RWPE1 (cell line): Measurements from ENCODE around the gene MOV10.

Experiments used
- CTCF ChIA-PET: fragments of 350-600 bp; sonication (Branson Sonifier 250); formaldehyde crosslinking; extraction: SDS; loops from one replicate; lab custom pipeline; 2021; lab: Yijun Ruan, JAX
- POLR2A ChIA-PET: fragments of 400-600 bp; formaldehyde crosslinking; extraction: SDS; loops from one replicate; lab custom pipeline; 2020; ENCODE audit warnings: antibody characterized with exemption; ENCODE audit not compliant: low non-redundant PET; lab: Yijun Ruan, JAX
- DNase-seq: peaks from one replicate; pipeline ENCODE4 v3.0.0; 2012; ENCODE audit warnings: low spot score
- H3K27ac ChIP-seq: fragments of 450-650 bp; 2 replicates; pipeline ENCODE4 v1.5.1; 2017
- TF ChIP-seq, protein P1 (sequence below): fragments of 450-650 bp; conservative IDR thresholded peaks from 2 replicates; pipeline ENCODE4 v1.5.1; 2017; ENCODE audit warnings: low read depth, mild to moderate bottlenecking

The MOV10 gene

DNA sequence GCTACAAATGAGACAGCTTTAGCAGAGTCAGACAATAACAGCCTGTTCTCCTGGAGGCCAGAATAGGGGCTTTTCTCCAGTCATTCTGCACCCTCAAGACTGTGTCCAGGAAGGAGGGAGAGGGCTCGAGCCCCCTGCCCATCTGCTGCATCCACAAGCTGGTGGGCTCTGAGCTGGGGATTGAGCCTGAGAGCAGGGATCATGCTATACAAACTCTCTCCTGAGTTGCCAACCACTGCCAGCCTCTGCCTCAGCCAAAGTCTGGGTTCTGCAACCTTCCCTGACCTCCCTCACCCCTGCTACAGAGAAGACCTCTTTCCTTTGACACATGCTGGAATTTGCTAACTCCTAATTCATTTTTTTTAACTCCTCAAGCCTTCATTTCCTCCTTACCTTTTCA, 55.5 kb downstream of the MOV10 start:
- TF ChIP-seq, protein P1, sequence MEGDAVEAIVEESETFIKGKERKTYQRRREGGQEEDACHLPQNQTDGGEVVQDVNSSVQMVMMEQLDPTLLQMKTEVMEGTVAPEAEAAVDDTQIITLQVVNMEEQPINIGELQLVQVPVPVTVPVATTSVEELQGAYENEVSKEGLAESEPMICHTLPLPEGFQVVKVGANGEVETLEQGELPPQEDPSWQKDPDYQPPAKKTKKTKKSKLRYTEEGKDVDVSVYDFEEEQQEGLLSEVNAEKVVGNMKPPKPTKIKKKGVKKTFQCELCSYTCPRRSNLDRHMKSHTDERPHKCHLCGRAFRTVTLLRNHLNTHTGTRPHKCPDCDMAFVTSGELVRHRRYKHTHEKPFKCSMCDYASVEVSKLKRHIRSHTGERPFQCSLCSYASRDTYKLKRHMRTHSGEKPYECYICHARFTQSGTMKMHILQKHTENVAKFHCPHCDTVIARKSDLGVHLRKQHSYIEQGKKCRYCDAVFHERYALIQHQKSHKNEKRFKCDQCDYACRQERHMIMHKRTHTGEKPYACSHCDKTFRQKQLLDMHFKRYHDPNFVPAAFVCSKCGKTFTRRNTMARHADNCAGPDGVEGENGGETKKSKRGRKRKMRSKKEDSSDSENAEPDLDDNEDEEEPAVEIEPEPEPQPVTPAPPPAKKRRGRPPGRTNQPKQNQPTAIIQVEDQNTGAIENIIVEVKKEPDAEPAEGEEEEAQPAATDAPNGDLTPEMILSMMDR, result no peak
- CTCF ChIA-PET, result interaction anchor here (0.6 to 2.6 kb wide), 5 partner anchors 11 to 223 kb away, joined by 3 to 14 read pairs (median 4); a partner anchor contains a TSS
- H3K27ac ChIP-seq, result no peak overlapping the region
- DNase-seq, result no peak
- POLR2A ChIA-PET, result no interaction called here

DNA sequence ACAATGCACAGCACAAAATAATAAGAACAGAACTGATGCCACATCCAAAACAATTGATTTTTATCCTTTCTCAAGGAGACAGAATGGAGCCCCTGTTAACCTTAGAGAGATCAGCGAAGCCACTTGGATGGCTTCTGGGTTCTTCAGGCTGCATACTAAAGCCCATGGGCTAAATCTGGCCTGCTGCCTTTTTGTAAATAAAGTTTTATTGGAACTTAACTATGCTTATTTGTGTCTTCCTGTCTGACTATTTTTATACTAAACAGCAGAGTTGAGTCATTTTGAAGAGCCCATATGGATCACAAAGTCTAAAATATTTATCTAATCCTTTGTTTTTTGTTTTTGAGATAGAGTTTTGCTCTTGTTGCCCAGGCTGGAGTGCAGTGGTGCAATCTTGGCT, 57.0 kb downstream of the MOV10 start:
- POLR2A ChIA-PET, result no interaction called here
- H3K27ac ChIP-seq, result no peak overlapping the region
- DNase-seq, result no peak
- TF ChIP-seq, protein P1, result no peak
- CTCF ChIA-PET, result interaction anchor here (2.6 kb wide), 1 partner anchor 13 kb away, joined by 14 read pairs; a partner anchor contains a TSS

DNA sequence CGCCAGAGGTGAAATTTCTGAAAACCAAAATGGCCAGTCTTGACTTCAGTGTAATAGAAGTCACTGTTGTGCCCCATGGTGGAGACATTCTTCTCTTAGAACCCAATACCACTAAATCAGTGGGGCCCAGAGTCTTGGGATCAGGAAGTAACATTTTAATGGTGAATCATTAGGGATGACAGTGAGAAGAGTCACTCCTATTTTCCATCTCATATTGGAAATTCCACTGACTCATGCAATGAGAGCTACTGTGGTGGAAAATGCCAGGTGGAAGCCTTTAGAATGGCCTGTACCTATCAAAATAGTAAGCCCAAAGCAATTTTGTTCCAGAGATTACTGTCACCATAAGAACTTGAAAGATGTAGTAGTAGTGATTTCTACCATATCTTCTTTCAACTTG, 61.3 kb downstream of the MOV10 start:
- DNase-seq, result peak; percentile 91

DNA sequence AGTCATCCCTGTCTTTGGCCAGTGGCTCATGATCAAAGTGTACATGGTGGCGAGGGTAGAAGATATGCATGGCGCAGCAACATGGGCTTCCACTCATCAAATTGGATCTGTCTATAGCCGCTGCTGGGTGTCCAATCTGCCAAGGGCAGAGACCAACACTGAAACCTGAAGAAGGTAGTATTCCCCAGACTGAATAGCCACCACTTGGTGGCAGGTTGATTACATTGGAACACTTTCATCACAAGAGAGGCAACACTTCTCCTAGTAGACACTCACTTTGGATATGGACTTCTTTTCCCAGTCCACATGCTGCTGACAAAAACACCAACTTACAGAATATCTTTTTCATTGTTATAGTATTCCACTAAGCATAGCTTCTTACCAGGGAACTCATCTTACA, 63.1 kb downstream of the MOV10 start:
- ChIA-PET CTCF (no interaction called here), POLR2A (no interaction called here)
- DNase-seq, result no peak
- H3K27ac ChIP-seq, result no peak overlapping the region
- TF ChIP-seq, protein P1, result no peak

More for the DNA sequence above, 61.3 kb downstream of the MOV10 start:
- ChIA-PET CTCF (no interaction called here), POLR2A (no interaction called here)
- TF ChIP-seq, protein P1, result no peak
- H3K27ac ChIP-seq, result no peak overlapping the region

DNA sequence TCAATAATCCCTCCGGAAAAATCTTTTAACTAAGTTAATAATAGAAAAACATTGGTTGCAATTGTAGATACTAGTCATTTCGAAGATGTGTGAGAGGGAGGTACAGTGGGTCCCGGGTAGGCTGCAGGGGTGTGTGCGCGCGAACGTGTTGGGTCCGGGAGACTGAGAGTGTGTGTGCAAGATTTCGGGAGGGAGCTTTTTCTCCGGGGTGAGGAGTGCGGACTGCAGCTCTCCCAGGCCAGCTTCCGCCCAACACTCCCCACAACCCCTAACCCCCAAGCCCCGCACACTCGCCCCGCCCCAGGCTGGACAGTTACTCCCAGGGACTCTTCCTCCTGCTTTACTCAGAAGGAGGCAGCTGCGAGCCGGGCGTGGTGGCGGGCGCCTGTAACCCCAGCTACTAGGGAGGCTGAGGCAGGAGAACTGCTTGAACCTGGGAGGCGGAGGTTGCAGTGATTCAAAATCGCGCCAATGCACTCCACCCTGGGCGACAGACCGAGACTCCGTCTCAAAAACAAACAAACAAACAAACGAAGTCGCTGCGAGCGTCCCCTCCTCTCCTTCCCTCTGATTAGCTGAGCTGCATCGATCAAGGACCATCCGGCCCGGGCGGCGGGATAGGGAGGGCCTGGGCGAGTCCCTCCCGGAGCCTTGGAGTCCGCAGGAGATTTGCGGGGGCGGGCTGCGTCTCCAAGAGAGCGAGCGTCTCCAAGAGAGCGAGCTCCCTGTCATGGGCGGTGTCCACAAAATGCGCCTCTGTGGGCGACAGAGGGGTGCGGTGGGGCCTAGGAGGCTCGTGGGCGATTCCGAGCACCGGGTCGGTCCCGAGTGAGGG, 68.9 kb downstream of the MOV10 start:
- no peak overlapping the region for H3K27ac ChIP-seq
- CTCF ChIA-PET, result interaction anchor here (0.7 to 1.7 kb wide), 5 partner anchors 15 to 36 kb away, joined by 3 to 14 read pairs (median 4); a partner anchor contains a TSS
- no peak for DNase-seq
- TF ChIP-seq, protein P1, result no peak
- POLR2A ChIA-PET, result no interaction called here

DNA sequence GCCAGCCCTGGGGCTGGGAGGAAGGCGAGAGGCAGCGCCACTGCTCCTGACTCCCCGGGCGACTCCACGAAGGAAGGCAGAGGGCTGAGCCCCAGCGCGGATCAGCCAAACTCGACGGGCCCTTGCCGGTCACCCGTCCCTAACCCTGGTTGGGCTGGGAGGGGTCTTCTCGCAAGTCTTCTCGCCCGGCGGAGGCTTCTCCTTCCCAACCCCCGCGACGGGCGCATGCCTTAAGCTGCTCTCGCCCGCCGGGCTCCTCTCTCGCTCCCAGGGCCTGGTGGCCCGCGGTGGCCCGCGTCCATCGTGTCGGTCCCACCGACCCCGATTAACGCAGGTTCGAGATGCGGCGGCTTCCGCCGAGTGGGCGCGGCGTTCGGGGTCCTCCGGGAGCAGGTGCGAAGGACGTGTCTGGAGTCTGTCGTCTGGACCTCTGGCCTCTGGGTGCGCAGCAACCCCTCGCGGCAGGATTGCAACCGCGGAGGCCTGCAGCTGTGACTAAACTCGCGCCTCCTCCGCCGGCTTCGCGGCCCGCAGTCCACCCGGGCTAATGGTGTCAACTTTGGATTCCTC, 69.6 kb downstream of the MOV10 start:
- DNase-seq, result no peak
- ChIA-PET CTCF (interaction anchor here (0.7 to 1.7 kb wide), 5 partner anchors 16 to 28 kb away, joined by 3 to 14 read pairs (median 4); a partner anchor contains a TSS), POLR2A (no interaction called here)
- TF ChIP-seq, protein P1, result peak; percentile 19; the same call in 1 of the 2 replicates
- H3K27ac ChIP-seq, result no peak overlapping the region
